Activated naive CD4-positive, alpha-beta T cell treated with anti-CD3 and anti-CD28 coated beads, Interleukin-2, amount 50 U/mL, for 72 hours (primary cell): Measurements from ENCODE around the gene FILIP1L. TPM values are rescaled to one million over a fixed set of nuclear protein-coding genes. Genes with fewer than 3 reads are reported as not detected.

Experiments used
- ATAC-seq, 2 donors: fragments of 150-1000 bp; cut with Tn5 transposase; 2 replicates each; pipeline ENCODE4 v1.10.0; 2021; ENCODE audit warnings: mild to moderate bottlenecking in 2 of 2, moderate library complexity in 2 of 2
- DNase-seq, 2 donors: peaks; one replicate each; pipeline ENCODE4 v3.0.0; 2021 to 2022; ENCODE audit warnings: low spot score in 2 of 2
- H3K27ac Mint-ChIP-seq, 2 donors: one replicate each; pipeline ENCODE4 v1.8.0; 2022; ENCODE audit warnings: mild to moderate bottlenecking in 2 of 2, mixed read lengths in 2 of 2
- H3K36me3 Mint-ChIP-seq, 2 donors: one replicate each; pipeline ENCODE4 v1.8.0; 2022; ENCODE audit warnings: mixed read lengths in 2 of 2
- H3K9me3 Mint-ChIP-seq, 2 donors: one replicate each; pipeline ENCODE4 v1.8.0; 2022; ENCODE audit warnings: mixed read lengths in 2 of 2
- total RNA-seq, 2 donors: library from RNA; stranded (reverse); gene quantifications; one replicate each; pipeline ENCODE4 v1.2.3, GENCODE V29; 2022

The FILIP1L gene
- total RNA-seq, 2 donors from 2014 or later = 0.08 to 0.09 TPM

- H3K9me3 Mint-ChIP-seq = peaks cover 0 to 5% of the 10 kb centered on the region in 2 donors
- ATAC-seq = no peak
- DNase-seq = no peak
- H3K36me3 Mint-ChIP-seq = peaks cover 0 to 5% of the 10 kb centered on the region in 2 donors
- H3K27ac Mint-ChIP-seq = no peak overlapping the region
Observed at GRCh38 chr3:99967796-99968195, 146.5 kb downstream of the FILIP1L start.

GRCh38 chr3:99966662-99967416 is 147.5 kb downstream of the FILIP1L start:
- Mint-ChIP-seq H3K9me3 (peaks cover 0 to 5% of the 10 kb centered on the region in 2 donors), H3K27ac (no peak overlapping the region), H3K36me3 (peaks cover 0 to 5% of the 10 kb centered on the region in 2 donors)
- DNase-seq = no peak
- ATAC-seq = no peak

- Mint-ChIP-seq H3K27ac (no peak overlapping the region), H3K9me3 (peaks cover 0 to 5% of the 10 kb centered on the region in 2 donors), H3K36me3 (peaks cover 0 to 5% of the 10 kb centered on the region in 2 donors)
- DNase-seq (no peak), ATAC-seq (no peak)
Observed at GRCh38 chr3:99965681-99966408, 148.5 kb downstream of the FILIP1L start.

GRCh38 chr3:99965077-99965476 is 149.2 kb downstream of the FILIP1L start:
- peaks cover 0 to 5% of the 10 kb centered on the region in 2 donors for H3K36me3 Mint-ChIP-seq
- peak in 1 of 2 donors; percentile 75 for ATAC-seq
- no peak overlapping the region for H3K27ac Mint-ChIP-seq
- H3K9me3 Mint-ChIP-seq = peaks cover 0 to 5% of the 10 kb centered on the region in 2 donors
- no peak for DNase-seq

- Mint-ChIP-seq H3K36me3 (no peaks in the 10 kb centered on the region), H3K9me3 (no peaks in the 10 kb centered on the region)
- ATAC-seq = no peak
Observed at GRCh38 chr3:99962703-99963102, 151.6 kb downstream of the FILIP1L start.

GRCh38 chr3:99961756-99962515 is 152.4 kb downstream of the FILIP1L start:
- DNase-seq (no peak), ATAC-seq (no peak)
- Mint-ChIP-seq H3K9me3 (no peaks in the 10 kb centered on the region), H3K27ac (peak overlapping the region in 1 of 2 donors; percentile 6), H3K36me3 (no peaks in the 10 kb centered on the region)

More at GRCh38 chr3:99962703-99963102, 151.6 kb downstream of the FILIP1L start:
- DNase-seq = no peak
- H3K27ac Mint-ChIP-seq = no peak overlapping the region

- no peak for ATAC-seq
Observed at GRCh38 chr3:99960941-99961340, 153.4 kb downstream of the FILIP1L start.

GRCh38 chr3:99960123-99960878 is 154.0 kb downstream of the FILIP1L start:
- peak overlapping the region in 1 of 2 donors; percentile 65 for H3K27ac Mint-ChIP-seq
- no peak for DNase-seq
- ATAC-seq = no peak
- H3K36me3 Mint-ChIP-seq = no peaks in the 10 kb centered on the region
- H3K9me3 Mint-ChIP-seq = no peaks in the 10 kb centered on the region

More at GRCh38 chr3:99960941-99961340, 153.4 kb downstream of the FILIP1L start:
- no peak for DNase-seq
- Mint-ChIP-seq H3K27ac (no peak overlapping the region), H3K9me3 (no peaks in the 10 kb centered on the region), H3K36me3 (no peaks in the 10 kb centered on the region)

- H3K27ac Mint-ChIP-seq = no peak overlapping the region
- DNase-seq (no peak), ATAC-seq (no peak)
- H3K36me3 Mint-ChIP-seq = no peaks in the 10 kb centered on the region
- H3K9me3 Mint-ChIP-seq = no peaks in the 10 kb centered on the region
Observed at GRCh38 chr3:99958222-99958912, 155.9 kb downstream of the FILIP1L start.

GRCh38 chr3:99957151-99957796 is 157.0 kb downstream of the FILIP1L start:
- no peak for ATAC-seq
- no peak for DNase-seq
- Mint-ChIP-seq H3K27ac (no peak overlapping the region), H3K9me3 (no peaks in the 10 kb centered on the region), H3K36me3 (no peaks in the 10 kb centered on the region)

GRCh38 chr3:99955773-99956562 is 158.3 kb downstream of the FILIP1L start:
- H3K27ac Mint-ChIP-seq = no peak overlapping the region
- ATAC-seq (no peak), DNase-seq (no peak)
- no peaks in the 10 kb centered on the region for H3K9me3 Mint-ChIP-seq
- H3K36me3 Mint-ChIP-seq = no peaks in the 10 kb centered on the region

- no peak overlapping the region for H3K27ac Mint-ChIP-seq
- DNase-seq = no peak
- no peaks in the 10 kb centered on the region for H3K36me3 Mint-ChIP-seq
- no peaks in the 10 kb centered on the region for H3K9me3 Mint-ChIP-seq
- no peak for ATAC-seq
Observed at GRCh38 chr3:99954914-99955644, 159.2 kb downstream of the FILIP1L start.

GRCh38 chr3:99953596-99953995 is 160.7 kb downstream of the FILIP1L start:
- Mint-ChIP-seq H3K27ac (peak overlapping the region in 1 of 2 donors; percentile 19), H3K36me3 (no peaks in the 10 kb centered on the region), H3K9me3 (no peaks in the 10 kb centered on the region)
- ATAC-seq (no peak), DNase-seq (no peak)

GRCh38 chr3:99952306-99952705 is 162.0 kb downstream of the FILIP1L start:
- no peaks in the 10 kb centered on the region for H3K36me3 Mint-ChIP-seq
- no peak for ATAC-seq
- H3K27ac Mint-ChIP-seq = no peak overlapping the region
- DNase-seq = no peak
- no peaks in the 10 kb centered on the region for H3K9me3 Mint-ChIP-seq
